Measurements from ENCODE around the gene HS3ST1. TPM values are rescaled to one million over a fixed set of nuclear protein-coding genes. Genes with fewer than 3 reads are reported as not detected.

HS3ST1 gene
- total RNA-seq, 4 donors from 2014 or later: 4.8 to 27.0 (median 9.6) TPM

DNA sequence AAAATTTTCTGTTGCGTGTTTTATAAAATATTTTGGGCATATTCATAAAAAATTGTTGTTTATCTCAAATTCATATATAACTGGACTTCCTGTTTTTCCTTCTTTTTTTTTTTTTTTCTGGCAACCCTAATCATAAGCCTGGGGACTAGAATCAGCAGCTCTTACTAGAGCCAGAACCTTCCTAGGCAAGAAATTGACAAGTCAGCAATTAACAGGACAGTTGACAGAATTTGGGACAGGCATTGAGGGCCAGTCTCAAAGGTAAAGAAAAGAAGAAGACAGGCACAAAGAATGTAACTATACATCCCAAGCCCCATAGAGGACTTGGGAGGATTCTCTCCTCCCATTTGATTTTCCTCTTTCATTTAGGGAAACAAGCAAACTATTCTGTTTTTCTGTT, 35.0 kb upstream of the HS3ST1 start:
- no peaks in the 10 kb centered on the region for H3K4me1 ChIP-seq
- H3K27me3 ChIP-seq: no peaks in the 10 kb centered on the region
- no peaks in the 10 kb centered on the region for H3K36me3 ChIP-seq
- intact Hi-C loops (cut with DNase I): no loop called here
- DNase-seq: no peak
- H3K4me3 ChIP-seq: no peak overlapping the region
- WGBS, 2 donors: 89 to 90% methylated on average over 1 of the region's 1 CpG
- TF ChIP-seq, protein P1, sequence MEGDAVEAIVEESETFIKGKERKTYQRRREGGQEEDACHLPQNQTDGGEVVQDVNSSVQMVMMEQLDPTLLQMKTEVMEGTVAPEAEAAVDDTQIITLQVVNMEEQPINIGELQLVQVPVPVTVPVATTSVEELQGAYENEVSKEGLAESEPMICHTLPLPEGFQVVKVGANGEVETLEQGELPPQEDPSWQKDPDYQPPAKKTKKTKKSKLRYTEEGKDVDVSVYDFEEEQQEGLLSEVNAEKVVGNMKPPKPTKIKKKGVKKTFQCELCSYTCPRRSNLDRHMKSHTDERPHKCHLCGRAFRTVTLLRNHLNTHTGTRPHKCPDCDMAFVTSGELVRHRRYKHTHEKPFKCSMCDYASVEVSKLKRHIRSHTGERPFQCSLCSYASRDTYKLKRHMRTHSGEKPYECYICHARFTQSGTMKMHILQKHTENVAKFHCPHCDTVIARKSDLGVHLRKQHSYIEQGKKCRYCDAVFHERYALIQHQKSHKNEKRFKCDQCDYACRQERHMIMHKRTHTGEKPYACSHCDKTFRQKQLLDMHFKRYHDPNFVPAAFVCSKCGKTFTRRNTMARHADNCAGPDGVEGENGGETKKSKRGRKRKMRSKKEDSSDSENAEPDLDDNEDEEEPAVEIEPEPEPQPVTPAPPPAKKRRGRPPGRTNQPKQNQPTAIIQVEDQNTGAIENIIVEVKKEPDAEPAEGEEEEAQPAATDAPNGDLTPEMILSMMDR (IDR thresholded peaks at IDR 0.05): no peak
- TF ChIP-seq POLR2A (IDR thresholded peaks at IDR 0.05): no peak
- H3K27ac ChIP-seq: no peak overlapping the region
- H3K9me3 ChIP-seq: no peaks in the 10 kb centered on the region

DNA sequence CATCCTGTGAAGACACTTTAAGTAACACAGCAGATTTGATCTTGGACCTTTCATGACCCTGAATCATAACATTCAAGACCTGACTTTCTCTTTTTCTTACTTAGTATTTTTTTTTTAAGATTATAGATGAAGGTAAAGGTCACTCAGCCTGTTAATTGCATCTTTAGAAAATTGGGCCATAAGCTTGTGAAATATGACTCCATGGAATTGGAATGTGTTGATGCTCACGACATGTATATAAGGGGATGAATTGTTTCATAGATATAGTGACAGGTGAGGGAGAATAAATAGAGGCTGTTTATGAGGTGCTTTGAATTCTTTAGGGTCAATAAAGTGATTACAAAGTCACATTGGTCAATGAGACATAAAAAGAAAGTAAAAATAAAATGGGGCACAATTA, 27.7 kb upstream of the HS3ST1 start:
- 53 to 70% methylated on average over 1 of the region's 1 CpG for WGBS, 2 donors
- DNase-seq: no peak
- H3K4me3 ChIP-seq: no peak overlapping the region
- peaks cover 0 to 6% (median 0%) of the 10 kb centered on the region in 3 donors for H3K4me1 ChIP-seq
- no peaks in the 10 kb centered on the region for H3K9me3 ChIP-seq
- H3K36me3 ChIP-seq: no peaks in the 10 kb centered on the region
- H3K27me3 ChIP-seq: no peaks in the 10 kb centered on the region
- no peak overlapping the region for H3K27ac ChIP-seq
- intact Hi-C loops (cut with DNase I): no loop called here
- TF ChIP-seq, protein P1 (IDR thresholded peaks at IDR 0.05): no peak
- TF ChIP-seq POLR2A (IDR thresholded peaks at IDR 0.05): no peak

DNA sequence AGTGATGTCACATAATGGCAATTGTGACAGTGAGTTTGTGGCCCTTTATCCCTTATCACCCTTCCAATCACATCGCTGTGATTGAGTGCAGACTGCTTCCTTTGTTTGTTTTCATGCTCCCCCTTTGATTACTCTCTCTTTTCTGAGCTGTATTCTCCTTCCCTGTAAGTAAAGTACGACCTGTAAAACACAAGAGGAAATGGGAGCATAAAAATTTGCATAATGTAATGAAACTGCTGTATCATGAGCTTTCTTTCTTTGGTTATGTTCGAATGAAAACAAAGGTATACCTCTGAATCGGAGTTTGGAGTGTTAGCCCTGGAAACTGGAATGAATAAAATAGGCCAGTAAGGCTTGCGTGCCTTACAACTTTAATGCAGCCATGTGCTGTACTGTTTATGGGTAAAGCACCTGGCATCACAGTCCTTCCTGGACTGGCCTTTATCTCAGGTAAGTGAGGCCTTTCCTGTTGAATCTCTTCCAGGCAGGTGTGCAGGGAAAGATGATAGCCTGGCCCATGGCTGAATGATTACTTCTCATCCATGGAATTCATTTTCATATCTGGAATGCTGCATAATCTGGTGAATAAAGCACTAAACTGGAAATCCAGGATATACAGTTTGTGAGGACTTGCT, 26.6 kb upstream of the HS3ST1 start:
- peaks cover 0 to 6% (median 0%) of the 10 kb centered on the region in 3 donors for H3K4me1 ChIP-seq
- H3K9me3 ChIP-seq: no peaks in the 10 kb centered on the region
- TF ChIP-seq, protein P1 (IDR thresholded peaks at IDR 0.05): no peak
- no peak for TF ChIP-seq POLR2A (IDR thresholded peaks at IDR 0.05)
- WGBS, 2 donors: 59 to 66% methylated on average over 5 of the region's 5 CpGs
- intact Hi-C loops (cut with DNase I): no loop called here
- H3K4me3 ChIP-seq: no peak overlapping the region
- H3K27ac ChIP-seq: no peak overlapping the region
- H3K27me3 ChIP-seq: no peaks in the 10 kb centered on the region
- no peak for DNase-seq
- H3K36me3 ChIP-seq: no peaks in the 10 kb centered on the region

DNA sequence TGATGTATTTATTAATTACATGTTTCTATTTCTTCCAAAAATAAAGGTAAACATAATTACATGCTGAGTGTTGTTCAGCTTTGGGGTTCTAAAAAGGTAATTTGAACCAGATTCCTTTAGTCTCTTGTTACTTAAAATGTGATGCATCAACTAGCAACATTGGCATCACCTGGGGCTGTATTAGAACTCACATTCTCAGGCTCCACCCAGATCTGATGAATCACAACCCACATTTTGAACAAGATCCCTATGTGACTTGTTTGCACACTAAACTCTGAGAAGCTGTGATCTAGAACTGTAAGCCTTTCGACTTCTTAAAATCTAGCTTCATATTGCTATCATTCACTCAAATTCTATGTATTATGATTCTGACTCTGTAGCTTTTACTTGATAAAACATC, 23.0 kb upstream of the HS3ST1 start:
- Histone ChIP-seq H3K4me1 (peaks cover 0 to 6% (median 0%) of the 10 kb centered on the region in 3 donors), H3K36me3 (no peaks in the 10 kb centered on the region), H3K27ac (no peak overlapping the region), H3K27me3 (no peaks in the 10 kb centered on the region), H3K9me3 (no peaks in the 10 kb centered on the region), H3K4me3 (no peak overlapping the region)
- TF ChIP-seq, protein P1 (IDR thresholded peaks at IDR 0.05): no peak
- TF ChIP-seq POLR2A (IDR thresholded peaks at IDR 0.05): no peak
- DNase-seq: no peak
- WGBS, 2 donors: 69 to 74% methylated on average over 1 of the region's 1 CpG
- intact Hi-C loops (cut with DNase I): no loop called here

DNA sequence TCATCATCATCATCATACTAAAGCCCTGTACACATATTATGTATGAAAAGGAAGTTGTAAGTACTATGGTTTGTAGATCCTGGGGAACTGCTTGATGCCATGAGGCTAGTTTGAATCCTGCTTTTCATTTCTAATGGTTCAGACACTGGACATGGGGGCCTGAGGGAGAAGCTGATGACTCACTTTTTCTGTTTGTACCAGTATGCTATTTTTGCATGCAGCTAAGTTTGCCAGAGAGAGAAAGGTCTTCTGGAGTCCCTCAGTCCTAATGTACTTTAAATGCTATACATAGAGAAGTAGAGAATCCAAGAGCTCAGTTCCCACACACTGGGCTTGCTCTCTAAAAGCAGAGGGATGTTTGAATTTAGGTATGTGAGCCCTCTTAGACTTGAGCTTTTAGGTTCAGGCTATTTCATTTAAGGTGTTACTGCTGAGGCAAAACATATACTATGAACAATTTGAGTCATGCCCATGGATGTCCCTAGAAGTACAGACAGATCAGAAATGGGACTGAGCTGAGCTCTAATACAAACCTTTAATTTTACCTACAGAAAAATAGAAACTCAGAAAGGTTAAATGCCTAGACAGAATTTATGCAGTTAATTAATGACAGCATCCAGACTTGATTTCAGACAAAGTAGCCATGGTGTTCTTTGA, 17.6 kb upstream of the HS3ST1 start:
- no peaks in the 10 kb centered on the region for H3K4me1 ChIP-seq
- no peak overlapping the region for H3K4me3 ChIP-seq
- no peaks in the 10 kb centered on the region for H3K36me3 ChIP-seq
- no peaks in the 10 kb centered on the region for H3K9me3 ChIP-seq
- TF ChIP-seq, protein P1 (IDR thresholded peaks at IDR 0.05): no peak
- no peak for TF ChIP-seq POLR2A (IDR thresholded peaks at IDR 0.05)
- no peaks in the 10 kb centered on the region for H3K27me3 ChIP-seq
- no peak for DNase-seq
- intact Hi-C loops (cut with DNase I): no loop called here
- no peak overlapping the region for H3K27ac ChIP-seq
